GM12892 (cell line): ENCODE results near the gene INPP4A.

ENCODE experiments used
- POLR2A ChIP-seq: IDR thresholded peaks from 2 replicates; pipeline ENCODE4 v1.6.1; 2011; ENCODE audit warnings: low read depth, low read length, control low read depth
- TAF1 ChIP-seq: IDR thresholded peaks from 2 replicates; pipeline ENCODE4 v1.6.1; 2011; ENCODE audit warnings: low read depth, mild to moderate bottlenecking, control low read depth, low read length, borderline replicate concordance

GRCh38 chr2:98537390-98538126, 92.9 kb downstream of the INPP4A start:
- TF ChIP-seq POLR2A (no peak), TAF1 (no peak)
